ENCODE results near the gene LRP1-AS.

The LRP1-AS gene

DNA sequence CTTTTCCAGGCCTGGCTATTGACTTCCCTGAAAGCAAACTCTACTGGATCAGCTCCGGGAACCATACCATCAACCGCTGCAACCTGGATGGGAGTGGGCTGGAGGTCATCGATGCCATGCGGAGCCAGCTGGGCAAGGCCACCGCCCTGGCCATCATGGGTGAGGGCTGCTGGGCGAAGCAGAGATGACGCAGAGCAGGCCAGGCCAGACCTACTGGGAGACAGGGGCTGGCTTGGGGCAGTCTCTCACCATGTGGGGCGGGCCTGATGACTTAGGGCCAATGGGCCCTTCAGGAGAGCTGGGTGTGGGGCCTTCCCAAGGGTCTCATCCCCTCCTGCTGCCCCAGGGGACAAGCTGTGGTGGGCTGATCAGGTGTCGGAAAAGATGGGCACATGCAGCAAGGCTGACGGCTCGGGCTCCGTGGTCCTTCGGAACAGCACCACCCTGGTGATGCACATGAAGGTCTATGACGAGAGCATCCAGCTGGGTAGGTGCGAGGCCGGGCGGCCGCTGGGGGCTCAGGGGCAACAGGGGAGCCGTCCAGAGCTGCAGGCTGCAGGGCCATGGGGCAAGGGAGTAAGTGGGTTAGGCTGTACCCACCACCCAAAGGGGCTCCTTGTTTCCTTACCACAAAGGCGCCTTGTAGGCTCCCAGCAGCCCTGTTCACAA is 33.0 kb upstream of the LRP1-AS start:
- no peak for DNase-seq (ENCODE audit: low spot score)

- no peak for DNase-seq (ENCODE audit: low spot score)
Observed at GRCh38 chr12:57179331-57180086, 32.1 kb upstream of the LRP1-AS start.

- DNase-seq (ENCODE audit: low spot score): no peak
Observed at GRCh38 chr12:57178213-57178612, 30.8 kb upstream of the LRP1-AS start.

DNA sequence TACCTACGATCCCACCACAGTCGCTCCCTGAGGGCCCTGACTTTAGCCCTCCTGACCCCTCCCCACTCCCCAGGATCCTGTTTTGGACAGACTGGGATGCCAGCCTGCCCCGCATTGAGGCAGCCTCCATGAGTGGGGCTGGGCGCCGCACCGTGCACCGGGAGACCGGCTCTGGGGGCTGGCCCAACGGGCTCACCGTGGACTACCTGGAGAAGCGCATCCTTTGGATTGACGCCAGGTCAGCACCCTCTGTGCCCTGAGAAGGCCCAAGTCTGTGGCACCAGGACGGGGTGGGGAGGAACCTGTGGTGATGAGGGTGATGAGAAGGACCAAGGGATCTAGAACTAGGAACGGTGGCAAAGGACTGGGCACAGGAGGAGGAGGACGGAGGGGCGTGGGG is 29.9 kb upstream of the LRP1-AS start:
- no peak for DNase-seq (ENCODE audit: low spot score)

DNA sequence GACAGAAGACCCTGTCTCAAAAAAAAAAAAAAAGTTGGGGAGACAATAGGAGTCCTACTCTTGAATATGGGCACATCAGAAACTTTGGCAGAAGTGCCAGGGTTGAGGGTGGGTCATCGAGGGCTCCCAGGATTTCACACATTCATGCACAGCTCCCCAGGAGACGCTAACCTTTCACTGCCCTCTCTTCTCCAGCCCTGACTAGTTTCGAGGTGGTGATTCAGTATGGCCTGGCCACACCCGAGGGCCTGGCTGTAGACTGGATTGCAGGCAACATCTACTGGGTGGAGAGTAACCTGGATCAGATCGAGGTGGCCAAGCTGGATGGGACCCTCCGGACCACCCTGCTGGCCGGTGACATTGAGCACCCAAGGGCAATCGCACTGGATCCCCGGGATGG is 29.4 kb upstream of the LRP1-AS start:
- no peak for DNase-seq (ENCODE audit: low spot score)

DNA sequence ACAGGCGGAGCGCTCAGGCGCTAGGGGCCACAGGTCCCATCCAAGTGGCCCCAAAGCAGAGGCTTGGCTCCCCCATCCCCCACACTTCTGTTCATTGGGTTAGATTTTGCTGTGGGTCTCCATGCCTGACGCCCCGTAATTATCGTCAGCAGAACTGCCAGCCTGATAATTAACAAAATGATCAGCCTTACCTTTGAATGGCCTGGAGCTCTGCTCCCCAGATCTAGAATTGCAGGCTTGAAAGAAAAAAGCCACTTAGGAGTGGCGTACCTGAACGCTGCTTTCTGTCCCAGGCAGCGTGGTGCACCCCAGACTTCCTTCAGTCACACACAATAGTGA is 28.7 kb upstream of the LRP1-AS start:
- no peak for DNase-seq (ENCODE audit: low spot score)

DNA sequence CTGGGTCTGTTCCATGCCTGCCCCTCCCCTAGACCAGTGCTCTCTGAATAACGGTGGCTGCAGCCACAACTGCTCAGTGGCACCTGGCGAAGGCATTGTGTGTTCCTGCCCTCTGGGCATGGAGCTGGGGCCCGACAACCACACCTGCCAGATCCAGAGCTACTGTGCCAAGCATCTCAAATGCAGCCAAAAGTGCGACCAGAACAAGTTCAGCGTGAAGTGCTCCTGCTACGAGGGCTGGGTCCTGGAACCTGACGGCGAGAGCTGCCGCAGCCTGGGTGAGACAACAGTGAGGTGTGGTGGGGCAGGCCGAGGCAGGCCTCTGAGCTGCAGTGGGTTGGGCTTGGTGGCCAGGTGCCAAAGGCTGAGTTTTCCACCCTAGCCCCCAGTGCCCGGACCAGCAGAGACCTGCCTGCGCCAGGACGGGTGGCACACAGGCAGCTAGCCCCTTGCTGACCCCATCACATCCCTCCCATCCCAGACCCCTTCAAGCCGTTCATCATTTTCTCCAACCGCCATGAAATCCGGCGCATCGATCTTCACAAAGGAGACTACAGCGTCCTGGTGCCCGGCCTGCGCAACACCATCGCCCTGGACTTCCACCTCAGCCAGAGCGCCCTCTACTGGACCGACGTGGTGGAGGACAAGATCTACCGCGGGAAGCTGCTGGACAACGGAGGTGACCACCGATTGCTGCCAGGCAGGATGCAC is 28.2 kb upstream of the LRP1-AS start:
- DNase-seq (ENCODE audit: low spot score): peak; percentile 80

DNA sequence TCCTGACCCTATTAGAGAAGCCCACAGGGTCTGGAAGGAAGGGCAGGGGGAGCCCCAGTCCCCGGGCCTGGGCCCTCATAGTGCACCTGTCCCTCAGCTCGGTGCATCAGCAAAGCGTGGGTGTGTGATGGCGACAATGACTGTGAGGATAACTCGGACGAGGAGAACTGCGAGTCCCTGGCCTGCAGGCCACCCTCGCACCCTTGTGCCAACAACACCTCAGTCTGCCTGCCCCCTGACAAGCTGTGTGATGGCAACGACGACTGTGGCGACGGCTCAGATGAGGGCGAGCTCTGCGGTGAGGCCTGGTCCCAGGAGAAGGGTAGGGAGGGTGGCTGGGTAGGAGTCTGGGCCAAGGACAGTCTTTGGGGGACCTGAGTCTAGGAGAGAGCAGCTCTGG is 26.3 kb upstream of the LRP1-AS start:
- no peak for DNase-seq (ENCODE audit: low spot score)

- DNase-seq (ENCODE audit: low spot score): peak; percentile 34
Observed at GRCh38 chr12:57173089-57173488, 25.7 kb upstream of the LRP1-AS start.

- peak; percentile 85 for DNase-seq (ENCODE audit: low spot score)
Observed at GRCh38 chr12:57171668-57172067, 24.2 kb upstream of the LRP1-AS start.

GRCh38 chr12:57170927-57171326 is 23.5 kb upstream of the LRP1-AS start:
- no peak for DNase-seq (ENCODE audit: low spot score)

DNA sequence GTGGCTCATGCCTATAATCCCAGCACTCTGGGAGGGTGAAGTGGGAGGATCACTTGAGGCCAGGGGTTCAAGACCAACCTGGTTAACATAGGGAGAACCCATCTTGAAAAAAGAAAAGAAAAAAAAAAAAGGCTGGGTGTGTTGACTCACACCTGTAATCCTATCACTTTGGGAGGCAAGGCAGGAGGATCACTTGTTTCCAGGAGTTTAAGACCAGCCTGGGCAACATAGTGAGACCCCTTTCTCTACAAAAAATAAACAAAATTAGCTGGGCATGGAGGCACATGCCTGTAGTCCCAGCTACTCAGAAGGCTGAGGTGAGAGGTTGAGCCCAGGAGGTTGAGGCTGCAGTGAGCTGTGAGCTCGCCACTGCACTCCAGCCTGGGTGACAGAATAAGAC is 23.0 kb upstream of the LRP1-AS start:
- no peak for DNase-seq (ENCODE audit: low spot score)

- DNase-seq (ENCODE audit: low spot score): no peak
Observed at GRCh38 chr12:57169969-57170368, 22.6 kb upstream of the LRP1-AS start.

DNA sequence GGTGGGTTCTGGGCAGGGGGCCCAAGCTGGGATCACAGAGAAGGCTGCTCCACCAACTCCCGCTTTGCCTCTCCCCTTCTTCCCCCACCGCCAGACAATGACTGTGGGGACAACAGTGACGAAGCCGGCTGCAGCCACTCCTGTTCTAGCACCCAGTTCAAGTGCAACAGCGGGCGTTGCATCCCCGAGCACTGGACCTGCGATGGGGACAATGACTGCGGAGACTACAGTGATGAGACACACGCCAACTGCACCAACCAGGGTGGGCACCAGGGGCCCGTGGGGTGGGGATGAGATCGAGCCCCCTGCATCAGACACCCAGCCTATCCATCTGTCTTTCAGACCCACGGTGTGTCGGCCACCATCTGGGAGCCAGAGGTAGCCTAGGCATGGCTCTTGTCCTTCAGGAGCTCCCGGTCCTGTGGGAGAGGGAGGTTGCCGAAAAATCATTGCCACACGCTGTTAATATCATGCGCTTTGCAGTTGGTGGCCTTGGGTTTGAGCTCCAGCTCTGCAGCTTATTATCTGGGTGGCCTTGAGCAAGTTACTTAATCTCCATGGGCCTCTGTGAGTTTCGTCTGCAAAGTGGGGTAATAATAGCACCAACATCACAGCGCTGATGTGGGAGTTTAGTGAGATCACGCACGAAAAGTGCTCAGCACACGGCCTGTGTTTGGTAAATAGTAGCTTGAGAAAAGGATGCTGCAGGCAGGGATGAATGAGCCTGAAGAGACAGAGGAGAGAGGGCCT is 21.8 kb upstream of the LRP1-AS start:
- no peak for DNase-seq (ENCODE audit: low spot score)

DNA sequence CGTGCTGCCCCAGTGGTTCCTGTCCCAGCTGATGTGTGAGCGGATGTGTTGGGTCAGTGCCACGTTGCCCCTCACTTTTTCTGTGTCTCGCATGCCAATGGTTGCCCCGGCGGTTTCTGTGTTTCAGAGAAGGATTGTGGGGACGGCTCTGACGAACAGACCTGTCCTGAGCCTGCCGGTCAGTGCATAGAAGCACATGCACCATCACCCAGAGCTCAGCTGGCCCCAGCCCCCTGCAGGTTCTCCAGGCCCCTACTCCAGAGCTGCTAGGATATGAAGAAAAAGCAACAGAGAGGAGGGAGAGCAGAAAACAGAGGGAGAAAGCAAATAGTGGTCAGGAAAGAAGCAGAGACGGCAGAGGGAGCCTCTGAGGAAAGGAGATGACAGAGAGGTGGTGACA is 20.6 kb upstream of the LRP1-AS start:
- DNase-seq (ENCODE audit: low spot score): no peak

DNA sequence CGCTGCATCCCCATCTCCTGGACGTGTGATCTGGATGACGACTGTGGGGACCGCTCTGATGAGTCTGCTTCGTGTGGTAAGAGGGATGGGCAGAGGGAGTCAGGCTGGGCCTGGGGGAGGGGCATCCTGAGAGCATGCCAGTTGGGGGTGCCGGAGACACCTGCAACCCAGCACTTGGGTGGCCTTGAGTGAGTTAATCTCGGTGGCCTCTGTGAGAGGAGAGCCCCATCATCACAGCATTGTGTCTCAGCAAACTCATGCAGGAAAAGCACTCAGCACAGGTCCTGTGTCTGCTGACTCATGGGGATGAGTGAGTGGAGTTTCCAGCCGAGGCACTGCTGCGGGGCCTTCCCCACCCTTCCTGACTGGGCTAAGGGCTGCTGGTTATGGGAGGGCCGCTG is 19.6 kb upstream of the LRP1-AS start:
- DNase-seq (ENCODE audit: low spot score): peak; percentile 79

DNA sequence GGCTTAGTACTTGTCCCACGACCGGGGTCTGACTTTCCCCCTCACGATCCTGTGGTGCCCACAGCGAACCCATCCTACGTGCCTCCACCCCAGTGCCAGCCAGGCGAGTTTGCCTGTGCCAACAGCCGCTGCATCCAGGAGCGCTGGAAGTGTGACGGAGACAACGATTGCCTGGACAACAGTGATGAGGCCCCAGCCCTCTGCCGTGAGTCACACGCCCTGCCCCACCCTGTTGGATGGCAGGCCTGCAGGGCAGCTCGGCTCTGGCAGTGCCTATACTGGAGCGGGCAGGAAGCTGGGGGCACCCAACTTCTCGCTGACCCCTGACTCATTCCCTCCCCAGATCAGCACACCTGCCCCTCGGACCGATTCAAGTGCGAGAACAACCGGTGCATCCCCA is 18.3 kb upstream of the LRP1-AS start:
- no peak for DNase-seq (ENCODE audit: low spot score)

- DNase-seq (ENCODE audit: low spot score): no peak
Observed at GRCh38 chr12:57164966-57165625, 17.7 kb upstream of the LRP1-AS start.

DNA sequence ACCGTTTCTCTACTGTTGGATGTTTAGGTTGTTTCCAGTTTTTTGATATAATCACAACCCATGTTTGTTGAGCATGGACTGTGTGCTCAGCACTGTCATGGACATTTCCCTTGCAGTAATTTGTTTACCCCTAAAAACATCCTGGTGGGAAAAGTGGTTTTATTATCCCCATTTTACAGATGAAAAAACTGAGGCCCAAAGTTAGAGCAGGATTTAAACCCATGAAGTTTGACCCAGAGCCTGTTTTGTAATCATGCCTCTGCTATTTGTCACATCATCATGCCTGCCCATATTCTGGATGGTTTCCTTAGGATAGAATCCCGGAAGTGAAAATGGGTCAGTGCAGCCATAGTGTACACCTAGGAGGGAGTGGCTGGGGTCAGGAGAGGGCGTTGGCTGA is 17.0 kb upstream of the LRP1-AS start:
- no peak for DNase-seq (ENCODE audit: low spot score)

DNA sequence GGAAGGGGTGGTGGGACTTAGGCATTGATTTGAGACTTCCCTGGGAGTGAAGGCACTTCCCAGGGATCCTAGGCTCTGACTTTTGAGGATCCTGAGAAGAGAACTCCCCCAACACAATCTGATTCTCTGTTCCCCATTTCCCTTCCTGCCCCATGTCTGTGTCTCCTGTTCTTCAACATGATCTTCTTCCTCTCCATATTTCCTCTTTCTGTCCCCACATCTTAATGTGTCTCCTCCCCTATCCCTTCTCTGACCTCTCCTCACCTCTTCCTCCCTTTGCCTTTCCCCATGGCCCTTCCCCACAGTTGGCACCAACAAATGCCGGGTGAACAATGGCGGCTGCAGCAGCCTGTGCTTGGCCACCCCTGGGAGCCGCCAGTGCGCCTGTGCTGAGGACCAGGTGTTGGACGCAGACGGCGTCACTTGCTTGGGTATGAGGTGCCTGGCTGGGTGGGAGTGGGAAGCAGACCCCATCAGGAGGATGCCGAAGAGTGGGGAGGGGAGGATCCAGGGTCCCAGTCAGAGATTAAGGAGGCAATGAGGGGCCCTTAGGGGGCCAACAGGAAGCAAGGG is 15.2 kb upstream of the LRP1-AS start:
- DNase-seq (ENCODE audit: low spot score): no peak

GRCh38 chr12:57161491-57161890 is 14.1 kb upstream of the LRP1-AS start:
- no peak for DNase-seq (ENCODE audit: low spot score)

GRCh38 chr12:57160741-57161140 is 13.3 kb upstream of the LRP1-AS start:
- no peak for DNase-seq (ENCODE audit: low spot score)

All from AG08395 (cell line).